Vagina (tissue), 2 donors: ENCODE measurements around the gene ARHGAP40.

Source experiments
- CTCF ChIP-seq, 3 experiments: fragments of 450-650 bp in 2 of 3; fragments of 200-600 bp in 1 of 3; sonication (generic) in 1 of 3; IDR thresholded peaks; one replicate each; pipeline ENCODE4 v1.5.1; 2017 to 2019; ENCODE audit warnings: antibody characterized with exemption in 3 of 3, mild to moderate bottlenecking in 2 of 3, moderate library complexity in 2 of 3
- POLR2A ChIP-seq, 2 donors: fragments of 450-650 bp; IDR thresholded peaks; one replicate each; pipeline ENCODE4 v1.6.1; 2017; ENCODE audit warnings: antibody characterized with exemption in 2 of 2, mild to moderate bottlenecking in 2 of 2, moderate library complexity in 2 of 2

GRCh38 chr20:38660429-38660828, 58.8 kb downstream of the ARHGAP40 start:
- TF ChIP-seq CTCF (IDR thresholded peaks at IDR 0.05) (no peak), POLR2A (IDR thresholded peaks at IDR 0.05) (no peak)
